Panc1 (cell line): Measurements from ENCODE around the gene MRPL17.
"Not testable (repeated sequence)": the region's sequence is repeated elsewhere in the genome, so short reads cannot be mapped to it uniquely, and the experiment has no call there.

Experiments used
- POLR2AphosphoS5 ChIP-seq: IDR thresholded peaks from 2 replicates; pipeline ENCODE4 v1.6.1; 2012; ENCODE audit warnings: mild to moderate bottlenecking, low read depth, low read length, moderate library complexity
- REST ChIP-seq, 2 experiments: IDR thresholded peaks; 2 replicates each; pipeline ENCODE4 v1.6.1; 2011 to 2012; ENCODE audit warnings: low read depth in 2 of 2, control low read depth in 1 of 2, low read length in 1 of 2, mild to moderate bottlenecking in 1 of 2, moderate library complexity in 1 of 2; ENCODE audit not compliant: insufficient read depth in 1 of 2

GRCh38 chr11:6684068-6684467, 928 bp upstream of the MRPL17 start:
- not testable (repeated sequence) for TF ChIP-seq POLR2AphosphoS5; REST (IDR thresholded peaks at IDR 0.05; ENCODE audit: insufficient read depth in 1 of 2, low read depth in 2 of 2, low read length in 1 of 2)
